Activated T-cell treated with anti-CD3 and anti-CD28 coated beads, Interleukin-2, amount 50 U/mL, for 48 hours (primary cell): ENCODE measurements around the gene C5orf52.
"Not testable (repeated sequence)": the region's sequence is repeated elsewhere in the genome, so short reads cannot be mapped to it uniquely, and the experiment has no call there.

Experiments used
- DNase-seq, 2 experiments: peaks; one replicate each; pipeline ENCODE4 v3.0.0-alpha.2; 2020

The C5orf52 gene

GRCh38 chr5:157670662-157671591 lies at the start of gene C5orf52:
Gene C5orf52, plus strand, starts transcription at chr5:157671533. Its CDS starts 82 bp downstream, at chr5:157671615.
- peak; percentile 39 to 52 for DNase-seq

DNA sequence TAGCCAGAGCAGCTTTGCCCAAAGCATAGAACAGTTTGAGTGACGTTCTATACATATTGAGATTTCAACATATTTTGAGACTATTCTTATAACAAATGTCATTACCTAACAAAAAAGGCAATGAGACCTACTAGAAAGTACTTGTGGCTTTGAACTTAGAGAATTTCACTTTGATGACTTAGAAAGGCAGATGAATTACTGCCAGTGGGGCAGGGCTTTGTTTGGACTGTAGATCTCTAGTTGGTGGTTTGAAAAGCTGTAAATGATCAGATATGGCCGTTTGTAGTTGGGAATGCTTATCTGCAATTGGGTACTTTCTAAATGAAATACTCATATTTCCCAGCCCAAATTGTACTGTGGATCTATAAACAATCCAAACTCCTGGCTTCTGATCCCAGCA lies 47.2 kb upstream of the C5orf52 start:
- no peak for DNase-seq

- DNase-seq = no peak
Observed at GRCh38 chr5:157626831-157627230, 44.5 kb upstream of the C5orf52 start.

GRCh38 chr5:157630341-157630740 lies 41.0 kb upstream of the C5orf52 start:
- no peak for DNase-seq

DNA sequence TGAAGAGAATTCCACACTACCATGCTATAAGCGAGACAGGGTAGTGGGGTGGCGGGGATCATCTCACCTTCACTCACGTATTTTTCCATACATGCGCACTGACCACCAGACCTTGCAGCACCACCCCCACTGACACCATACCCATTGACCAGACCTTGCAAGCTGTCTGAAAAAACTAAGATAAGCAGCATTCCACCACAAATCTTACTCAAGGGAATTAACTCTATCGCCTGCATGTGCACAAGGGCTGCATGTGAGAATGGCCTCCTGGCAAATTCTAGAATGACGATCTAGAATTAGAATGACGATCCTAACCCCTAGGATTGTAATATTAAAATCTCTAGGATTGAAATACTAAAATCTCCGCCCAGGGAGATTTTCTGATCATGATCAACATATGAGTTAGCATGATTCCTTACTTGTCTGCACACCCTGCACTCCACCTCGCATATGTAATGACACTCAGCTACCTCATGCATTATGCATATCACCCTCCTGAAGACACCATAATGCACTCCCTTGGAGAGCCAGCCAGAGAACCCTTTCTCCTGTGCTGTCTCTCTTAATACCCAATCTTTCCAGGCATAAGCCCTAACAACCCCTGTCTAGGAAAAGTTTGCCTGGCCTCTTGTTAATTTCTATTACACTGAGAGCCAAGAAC lies 30.8 kb upstream of the C5orf52 start:
- no peak for DNase-seq

DNA sequence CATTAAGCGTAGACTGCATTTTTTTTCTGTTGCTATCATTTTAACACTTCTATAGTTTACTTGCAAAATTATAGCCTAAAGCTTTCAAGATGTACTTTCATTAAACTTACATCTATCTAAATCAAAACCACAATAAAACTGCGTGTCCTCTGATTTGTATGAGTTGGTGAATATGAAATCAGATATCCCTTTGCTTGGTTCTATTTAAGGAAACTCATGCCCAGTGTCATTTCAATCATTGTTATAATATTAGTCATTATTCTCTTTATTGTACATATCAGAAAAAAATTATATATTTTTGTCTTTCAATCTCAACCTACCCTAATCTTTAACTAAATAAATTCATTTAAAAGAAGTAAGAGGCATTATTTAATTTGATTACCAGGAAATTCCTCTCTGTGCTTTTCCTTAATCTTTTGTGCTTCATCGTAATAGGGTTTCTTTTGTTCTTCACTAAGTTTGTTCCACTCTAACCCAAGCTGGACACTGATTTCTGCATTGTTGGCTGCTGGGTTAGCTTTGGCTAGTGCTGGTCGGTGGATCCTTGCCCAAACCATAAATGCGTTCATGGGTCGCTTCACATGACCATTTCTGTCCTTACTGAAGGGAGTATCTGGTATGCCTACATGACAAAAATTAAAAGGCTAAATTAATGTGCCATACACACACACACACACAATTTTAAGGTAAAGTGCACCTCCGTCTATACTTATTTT lies 22.9 kb upstream of the C5orf52 start:
- DNase-seq = no peak

GRCh38 chr5:157649101-157649500 lies 22.2 kb upstream of the C5orf52 start:
- no peak for DNase-seq

DNA sequence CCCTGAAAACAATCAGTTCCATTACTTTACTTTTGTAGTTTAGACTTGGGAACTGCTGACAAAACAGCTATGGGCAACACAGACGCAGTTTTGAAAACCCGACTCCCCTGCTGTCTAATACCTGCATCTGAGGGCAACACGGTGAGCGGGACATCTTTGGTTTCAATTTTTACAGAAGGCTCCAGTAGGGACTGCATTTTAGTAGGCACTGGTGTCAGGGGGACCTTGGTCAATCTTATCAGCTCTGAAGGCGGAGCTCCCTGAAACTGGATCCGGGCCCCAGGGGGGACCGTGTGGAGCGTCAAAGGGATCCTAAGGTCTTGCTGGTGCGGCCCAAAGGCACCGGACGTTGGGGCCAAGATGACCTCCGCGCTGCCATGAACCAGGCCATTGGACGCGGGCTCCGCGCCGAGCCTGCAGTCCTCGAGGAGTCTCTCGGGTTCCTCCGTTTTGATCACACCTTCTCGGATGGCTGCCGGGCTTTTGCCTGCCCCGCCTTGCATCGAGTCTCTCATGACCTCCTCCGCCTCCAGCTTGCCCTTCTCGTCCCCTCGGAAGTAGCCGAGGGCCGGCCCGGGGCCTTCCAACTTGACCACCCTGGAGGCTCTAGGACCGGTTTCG lies 20.2 kb upstream of the C5orf52 start:
- DNase-seq = no peak

GRCh38 chr5:157651623-157652376 lies 19.5 kb upstream of the C5orf52 start:
- DNase-seq = peak; percentile 82 to 89

DNA sequence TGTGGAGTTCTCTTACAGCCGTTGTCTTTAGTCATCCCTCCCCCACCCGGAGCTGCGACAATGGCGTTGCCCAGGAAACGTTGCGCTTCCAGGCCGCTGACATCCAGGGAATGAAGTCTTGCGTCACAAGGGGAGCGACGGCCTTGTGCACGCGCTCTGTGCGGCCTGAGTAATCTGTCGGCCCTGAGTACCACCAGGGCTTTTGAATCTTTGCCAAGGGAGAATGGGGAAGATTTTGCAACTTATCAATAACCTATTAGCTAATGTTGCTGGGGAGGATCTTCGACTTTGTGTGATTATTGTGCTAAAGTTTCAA lies 19.0 kb upstream of the C5orf52 start, which contains the start of gene SOX30:
TSS of gene SOX30 (minus strand) at position 62 of the 316 bp plus-strand sequence. CDS start 360 bp downstream, outside the sequence.
- no peak for DNase-seq

GRCh38 chr5:157657516-157657915 lies 13.8 kb upstream of the C5orf52 start:
- DNase-seq = no peak

DNA sequence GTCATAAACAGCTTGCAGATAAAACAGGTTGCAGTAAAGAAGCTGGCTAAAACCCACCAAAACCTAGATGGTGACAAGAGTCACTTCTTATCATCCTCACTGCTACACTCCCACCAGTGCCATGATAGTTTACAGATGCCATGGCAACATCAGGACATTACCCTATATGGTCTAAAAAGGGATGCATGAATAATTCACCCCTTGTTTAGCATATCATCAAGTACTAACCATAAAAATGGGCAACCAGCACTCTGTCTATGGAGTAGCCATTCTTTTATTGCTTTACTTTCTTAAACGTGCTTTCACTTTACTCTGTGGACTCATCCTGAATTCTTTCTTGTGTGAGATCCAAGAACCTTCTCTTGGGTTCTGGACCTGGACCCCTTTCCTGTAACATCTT lies 12.4 kb upstream of the C5orf52 start:
- no peak for DNase-seq

DNA sequence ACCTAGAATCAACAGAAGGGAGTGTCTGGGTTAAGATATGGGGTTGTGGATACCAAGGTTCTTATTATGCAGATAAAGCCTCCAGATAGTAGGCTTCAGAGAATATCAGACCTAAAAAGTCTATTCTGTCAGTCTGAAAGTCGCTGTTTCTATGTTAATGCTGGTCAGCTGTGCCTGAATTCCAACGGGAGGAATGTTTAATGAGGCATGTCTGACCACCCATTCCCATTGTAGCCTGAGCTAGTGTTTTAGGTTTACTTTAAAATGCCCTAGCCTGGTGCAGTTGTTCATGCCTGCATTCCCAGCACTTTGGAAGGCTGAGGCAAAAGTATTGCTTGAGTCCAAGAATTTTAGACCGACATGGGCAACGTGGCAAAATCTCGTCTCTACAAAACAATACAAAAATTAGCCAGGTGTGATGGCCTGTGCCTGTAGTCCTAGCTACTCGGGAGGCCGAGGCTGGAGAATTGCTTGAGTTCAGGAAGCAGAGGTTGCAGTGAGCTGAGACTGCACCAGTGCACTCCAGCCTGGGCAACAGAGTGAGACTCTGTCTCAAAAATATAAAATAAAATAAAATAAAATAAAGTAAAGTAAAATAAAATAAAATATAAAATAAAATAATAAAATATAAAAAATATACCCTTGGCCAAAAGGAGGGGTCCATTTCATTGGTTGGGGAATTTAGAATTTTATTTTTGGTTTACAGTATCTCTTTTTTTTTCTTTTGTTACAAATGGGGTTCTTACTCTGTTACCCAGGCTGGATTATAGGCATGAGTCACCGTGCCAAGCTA lies 11.3 kb upstream of the C5orf52 start:
- DNase-seq = no peak

DNA sequence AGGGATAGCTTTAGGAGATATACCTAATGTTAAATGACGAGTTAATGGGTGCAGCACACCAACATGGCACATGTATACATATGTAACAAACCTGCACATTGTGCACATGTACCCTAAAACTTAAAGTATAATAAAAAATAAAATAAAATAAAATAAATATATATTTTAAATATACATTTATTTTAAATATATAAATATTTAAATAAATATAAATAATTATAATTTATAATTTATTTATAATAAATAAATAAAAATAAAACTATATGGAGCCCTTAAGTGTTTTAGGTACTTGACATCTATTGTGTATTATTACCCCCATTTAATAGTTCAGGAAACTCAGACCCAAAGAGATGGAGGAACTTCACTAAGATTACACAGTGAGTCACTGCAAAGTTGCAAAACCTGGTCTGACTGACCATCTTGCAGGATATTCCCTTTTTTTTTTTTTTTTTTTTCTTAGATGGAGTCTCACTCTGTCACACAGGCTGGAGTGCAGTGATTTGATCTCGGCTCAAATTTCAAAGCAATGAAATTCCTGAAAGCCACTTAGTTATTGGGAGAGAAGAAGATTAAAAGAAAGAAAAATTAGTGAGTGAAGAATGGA lies 5.8 kb upstream of the C5orf52 start:
- no peak for DNase-seq

DNA sequence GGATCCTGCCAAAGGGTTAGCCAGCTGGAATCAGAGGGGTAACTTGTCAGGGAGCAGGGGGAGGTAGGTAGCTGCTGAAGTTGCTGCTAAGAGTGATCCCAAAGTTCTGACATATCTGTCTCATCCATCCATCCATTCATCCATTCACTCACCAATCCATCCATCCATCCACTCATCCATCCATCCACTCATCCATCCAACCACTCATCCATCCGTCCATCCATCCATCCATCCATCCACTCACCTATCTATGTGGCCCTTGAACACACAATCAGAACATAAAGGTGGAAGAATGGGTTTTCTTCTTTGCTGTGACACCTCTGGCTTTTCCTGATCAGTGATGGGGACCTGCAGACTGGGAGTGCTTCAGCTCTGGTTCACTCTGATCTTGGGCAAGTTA lies 3.0 kb upstream of the C5orf52 start:
- no peak for DNase-seq

- DNase-seq = no peak
Observed at GRCh38 chr5:157669701-157670097, 1.6 kb upstream of the C5orf52 start.

- no peak for DNase-seq
Observed at GRCh38 chr5:157671592-157672330, 428 bp downstream of the C5orf52 start.

DNA sequence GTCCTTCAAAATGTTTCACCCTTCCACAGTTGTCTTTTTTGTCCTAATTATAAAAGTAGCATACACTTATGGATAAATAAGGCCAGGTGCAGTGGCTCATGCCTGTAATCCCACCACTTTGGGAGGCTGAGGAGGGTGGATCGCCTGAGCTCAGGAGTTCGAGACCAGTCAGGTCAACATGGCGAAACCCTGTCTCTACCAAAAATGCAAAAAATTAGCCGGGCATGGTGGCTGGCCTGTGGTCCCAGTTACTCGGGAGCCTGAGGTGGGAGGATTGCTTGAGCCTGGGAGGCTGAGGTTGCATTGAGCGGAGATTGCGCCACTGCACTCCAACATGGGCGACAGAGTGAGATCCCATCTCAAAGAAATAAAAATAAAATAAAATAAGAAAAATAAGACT lies 1.6 kb downstream of the C5orf52 start:
- no peak for DNase-seq

DNA sequence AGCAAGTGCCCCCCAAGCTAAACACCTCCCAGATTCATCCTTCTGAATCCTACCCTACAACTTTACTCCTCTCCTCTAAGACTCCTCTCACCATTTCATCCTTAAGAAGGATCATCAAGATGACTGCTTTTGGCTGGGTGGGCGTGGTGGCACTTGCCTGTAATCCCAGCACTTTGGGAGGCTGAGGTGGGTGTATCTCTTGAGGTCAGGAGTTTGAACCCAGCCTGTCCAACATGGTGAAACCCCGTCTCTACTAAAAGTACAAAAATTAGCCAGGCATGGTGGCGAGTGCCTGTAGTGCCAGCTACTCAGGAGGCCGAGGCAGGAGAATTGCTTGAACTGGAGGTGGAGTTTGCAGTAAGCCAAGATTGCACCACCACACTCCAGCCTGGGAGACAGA lies 3.0 kb downstream of the C5orf52 start:
- DNase-seq = not testable (repeated sequence)

- no peak for DNase-seq
Observed at GRCh38 chr5:157677931-157678330, 6.6 kb downstream of the C5orf52 start.
